PC-9 (cell line): ENCODE data around the gene CD247. TPM values are rescaled to one million over a fixed set of nuclear protein-coding genes. Genes with fewer than 3 reads are reported as not detected.

Source experiments
- BruUV-seq: library from RNA; stranded (reverse); fragments of 400-500 nt; replicated peaks from 2 replicates; lab custom pipeline; 2021; lab: Mats Ljungman, UMichigan
- CTCF ChIA-PET: fragments of 300-600 bp; sonication (Branson Sonifier 250); formaldehyde crosslinking; loops from one replicate; lab custom pipeline; 2022; ENCODE audit warnings: antibody characterized with exemption; lab: Charles Lee
- POLR2A ChIA-PET: fragments of 300-600 bp; sonication (Branson Sonifier 250); formaldehyde crosslinking; loops from one replicate; lab custom pipeline; 2022; ENCODE audit warnings: antibody characterized with exemption; ENCODE audit not compliant: unreplicated experiment; lab: Charles Lee
- DNase-seq, 2 experiments: peaks; one replicate each; pipeline versions ENCODE4 v3.0.0 to v3.0.0-alpha.2; 2015 to 2022; ENCODE audit warnings: mixed read lengths in 1 of 2
- H2AFZ ChIP-seq: fragments of 200-600 bp; sonication (generic); 2 replicates; pipeline ENCODE4 v1.8.1; 2017; ENCODE audit warnings: antibody characterized with exemption
- H3F3A ChIP-seq: fragments of 200-600 bp; sonication (generic); 2 replicates; pipeline ENCODE4 v1.8.1; 2017; ENCODE audit warnings: antibody characterized with exemption, mild to moderate bottlenecking, low read depth; ENCODE audit not compliant: insufficient read depth
- H3K27ac ChIP-seq: fragments of 200-600 bp; sonication (generic); 2 replicates; pipeline ENCODE4 v1.6.1; 2016; ENCODE audit warnings: mixed run types
- H3K27me3 ChIP-seq: fragments of 200-600 bp; sonication (generic); 2 replicates; pipeline ENCODE4 v1.6.1; 2016; ENCODE audit warnings: low read depth, mixed run types; ENCODE audit not compliant: insufficient read depth
- H3K36me3 ChIP-seq: fragments of 200-600 bp; sonication (generic); 2 replicates; pipeline ENCODE4 v1.6.1; 2016; ENCODE audit warnings: low read depth, mixed run types
- H3K4me1 ChIP-seq: fragments of 200-600 bp; sonication (generic); replicated peaks from 2 replicates; pipeline ENCODE4 v1.6.1; 2016; ENCODE audit warnings: mixed run types; ENCODE audit not compliant: insufficient read depth
- H3K4me2 ChIP-seq: fragments of 200-600 bp; sonication (generic); 2 replicates; pipeline ENCODE4 v1.6.1; 2017; ENCODE audit warnings: mixed run types
- H3K4me3 ChIP-seq: fragments of 200-600 bp; sonication (generic); 2 replicates; pipeline ENCODE4 v1.6.1; 2016; ENCODE audit warnings: mixed run types
- H3K79me2 ChIP-seq: fragments of 200-600 bp; sonication (generic); 2 replicates; pipeline ENCODE4 v1.6.1; 2017; ENCODE audit warnings: low read depth, mixed run types
- H3K9me2 ChIP-seq: fragments of 200-600 bp; sonication (generic); 2 replicates; pipeline ENCODE4 v1.8.1; 2017; ENCODE audit warnings: mild to moderate bottlenecking; ENCODE audit not compliant: insufficient read depth
- H3K9me3 ChIP-seq: fragments of 200-600 bp; sonication (generic); 2 replicates; pipeline ENCODE4 v1.8.1; 2016; ENCODE audit warnings: low read depth; ENCODE audit not compliant: insufficient read depth
- H4K20me1 ChIP-seq: fragments of 200-600 bp; sonication (generic); 2 replicates; pipeline ENCODE4 v1.8.1; 2017; ENCODE audit not compliant: insufficient read depth
- CTCF ChIP-seq: fragments of 200-600 bp; sonication (generic); conservative IDR thresholded peaks from 2 replicates; pipeline ENCODE4 v1.6.1; 2017; ENCODE audit warnings: mixed run types, antibody characterized with exemption, mild to moderate bottlenecking, moderate library complexity
- EZH2 ChIP-seq: fragments of 200-600 bp; sonication (generic); IDR thresholded peaks from 2 replicates; pipeline ENCODE4 v1.8.0; 2017; ENCODE audit warnings: antibody characterized with exemption, low read depth
- intact Hi-C: fragments of 100-400 bp; cut with micrococcal nuclease; formaldehyde crosslinking; loops from one replicate; pipeline ENCODE4 v1.10.0; 2022; ENCODE audit not compliant: unreplicated experiment
- total RNA-seq: library from RNA; stranded (reverse); gene quantifications from 2 replicates; pipeline ENCODE4 v1.2.3, GENCODE V29; 2021

The CD247 gene
- total RNA-seq, 1 experiment from 2014 or later, result not detected

- intact Hi-C loops, result loop anchor here (5.0 kb wide), 2 partner anchors 308 to 463 kb away; partner anchors contain the start of gene POU2F1
- H3K27me3 ChIP-seq, result no peaks in the 10 kb centered on the region
- H2AFZ ChIP-seq, result no peak overlapping the region
- CTCF ChIA-PET, result no interaction called here
- H3K27ac ChIP-seq, result no peak overlapping the region
- no peaks in the 10 kb centered on the region for H3F3A ChIP-seq
- H3K4me3 ChIP-seq, result no peak overlapping the region
- H3K9me2 ChIP-seq, result no peaks in the 10 kb centered on the region
- no peak for TF ChIP-seq CTCF
- no peak for TF ChIP-seq EZH2
- no peaks in the 10 kb centered on the region for H3K36me3 ChIP-seq
- H4K20me1 ChIP-seq, result no peaks in the 10 kb centered on the region
- POLR2A ChIA-PET, result no interaction called here
- H3K4me1 ChIP-seq, result no peaks in the 10 kb centered on the region
- no TSS peak for BruUV-seq
- H3K79me2 ChIP-seq, result no peaks in the 10 kb centered on the region
- DNase-seq, result no peak
- H3K4me2 ChIP-seq, result no peak overlapping the region
- no peaks in the 10 kb centered on the region for H3K9me3 ChIP-seq
Observed at GRCh38 chr1:167529829-167530474, 11.6 kb upstream of the CD247 start.

GRCh38 chr1:167528057-167528728 is 9.9 kb upstream of the CD247 start:
- Histone ChIP-seq H3K27ac (no peak overlapping the region), H4K20me1 (no peaks in the 10 kb centered on the region), H3K9me2 (no peaks in the 10 kb centered on the region), H3K36me3 (no peaks in the 10 kb centered on the region), H3F3A (no peaks in the 10 kb centered on the region), H3K79me2 (no peaks in the 10 kb centered on the region), H3K4me2 (no peak overlapping the region), H3K9me3 (no peaks in the 10 kb centered on the region), H3K4me3 (no peak overlapping the region), H2AFZ (no peak overlapping the region), H3K27me3 (no peaks in the 10 kb centered on the region), H3K4me1 (no peaks in the 10 kb centered on the region)
- POLR2A ChIA-PET, result no interaction called here
- intact Hi-C loops, result no loop called here
- BruUV-seq, result no TSS peak
- CTCF ChIA-PET, result interaction anchor here (0.6 kb wide), 1 partner anchor 78 kb away, joined by 11 read pairs; no protein-coding TSS in a partner anchor
- DNase-seq, result no peak
- TF ChIP-seq CTCF (no peak), EZH2 (no peak)

- ChIA-PET CTCF (no interaction called here), POLR2A (no interaction called here)
- Histone ChIP-seq H3K36me3 (no peaks in the 10 kb centered on the region), H3K79me2 (no peaks in the 10 kb centered on the region), H3K4me2 (no peak overlapping the region), H3K4me1 (no peaks in the 10 kb centered on the region), H3K27me3 (no peaks in the 10 kb centered on the region), H3K9me2 (no peaks in the 10 kb centered on the region), H3F3A (no peaks in the 10 kb centered on the region), H3K9me3 (no peaks in the 10 kb centered on the region), H3K4me3 (no peak overlapping the region), H4K20me1 (no peaks in the 10 kb centered on the region), H2AFZ (no peak overlapping the region), H3K27ac (no peak overlapping the region)
- no TSS peak for BruUV-seq
- no peak for DNase-seq
- TF ChIP-seq CTCF, result no peak
- TF ChIP-seq EZH2, result no peak
- intact Hi-C loops, result no loop called here
Observed at GRCh38 chr1:167526667-167527383, 8.5 kb upstream of the CD247 start.
